ENCODE results near the gene DLG1.

The DLG1 gene

DNA sequence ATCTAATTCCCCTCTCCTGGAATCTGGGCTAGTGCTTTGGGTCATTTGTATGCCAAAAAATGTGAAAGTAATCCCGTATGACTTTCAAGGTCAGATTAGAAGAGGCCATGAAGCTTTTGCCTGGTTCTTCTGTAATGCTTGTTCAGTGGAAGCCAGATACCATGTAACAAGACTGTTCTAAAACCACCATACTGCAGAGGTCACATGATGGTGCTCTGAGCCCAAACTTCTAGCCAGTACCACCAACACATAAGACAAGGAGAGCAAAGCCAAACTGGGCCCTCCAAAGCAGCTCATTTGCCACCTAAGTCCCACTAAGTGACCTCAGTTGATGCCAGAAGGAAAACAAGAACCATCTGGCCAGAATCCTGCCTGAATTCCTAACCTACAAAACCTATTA lies 204.5 kb downstream of the DLG1 start:
- Histone ChIP-seq H3K4me3 (ENCODE audit: low read length) (no peak overlapping the region), H3F3A (ENCODE audit: insufficient read depth, low read length) (no peaks in the 10 kb centered on the region), H3K9ac (ENCODE audit: low read length) (no peak overlapping the region), H3K79me2 (ENCODE audit: low read length) (no peaks in the 10 kb centered on the region), H3K27ac (ENCODE audit: low read length) (no peak overlapping the region), H4K20me1 (ENCODE audit: insufficient read depth, low read length) (no peaks in the 10 kb centered on the region), H3K4me2 (ENCODE audit: low read depth, low read length) (no peak overlapping the region), H2AFZ (ENCODE audit: low read length) (no peak overlapping the region), H3K9me3 (replicated peaks; ENCODE audit: insufficient read depth, low read length) (no peaks in the 10 kb centered on the region), H3K36me3 (replicated peaks; ENCODE audit: insufficient read depth, low read length) (no peaks in the 10 kb centered on the region), H3K4me1 (ENCODE audit: low read length) (no peaks in the 10 kb centered on the region), H3K27me3 (replicated peaks; ENCODE audit: insufficient read depth, low read length) (no peaks in the 10 kb centered on the region), H3K9me2 (replicated peaks; ENCODE audit: insufficient read depth, low read length) (no peaks in the 10 kb centered on the region)
- TF ChIP-seq EZH2phosphoT487 (IDR thresholded peaks at IDR 0.05; ENCODE audit: low read length): no peak
- TF ChIP-seq EZH2 (optimal IDR thresholded peaks at IDR 0.05; ENCODE audit: low read depth, low read length): no peak
- no peak for TF ChIP-seq CTCF (IDR thresholded peaks at IDR 0.05; ENCODE audit: low read length)
- no peak for DNase-seq

- H3K4me3 ChIP-seq (ENCODE audit: low read length): no peak overlapping the region
- H3K79me2 ChIP-seq (ENCODE audit: low read length): no peaks in the 10 kb centered on the region
- H3K27ac ChIP-seq (ENCODE audit: low read length): no peak overlapping the region
- no peak overlapping the region for H3K9ac ChIP-seq (ENCODE audit: low read length)
- H3K36me3 ChIP-seq (replicated peaks; ENCODE audit: insufficient read depth, low read length): no peaks in the 10 kb centered on the region
- no peaks in the 10 kb centered on the region for H4K20me1 ChIP-seq (ENCODE audit: insufficient read depth, low read length)
- H3K4me2 ChIP-seq (ENCODE audit: low read depth, low read length): no peak overlapping the region
- H3K9me2 ChIP-seq (replicated peaks; ENCODE audit: insufficient read depth, low read length): no peaks in the 10 kb centered on the region
- no peaks in the 10 kb centered on the region for H3F3A ChIP-seq (ENCODE audit: insufficient read depth, low read length)
- H3K27me3 ChIP-seq (replicated peaks; ENCODE audit: insufficient read depth, low read length): no peaks in the 10 kb centered on the region
- H3K9me3 ChIP-seq (replicated peaks; ENCODE audit: insufficient read depth, low read length): no peaks in the 10 kb centered on the region
- TF ChIP-seq CTCF (IDR thresholded peaks at IDR 0.05; ENCODE audit: low read length): no peak
- TF ChIP-seq EZH2phosphoT487 (IDR thresholded peaks at IDR 0.05; ENCODE audit: low read length): no peak
- TF ChIP-seq EZH2 (optimal IDR thresholded peaks at IDR 0.05; ENCODE audit: low read depth, low read length): no peak
- H2AFZ ChIP-seq (ENCODE audit: low read length): no peak overlapping the region
- no peak for DNase-seq
- H3K4me1 ChIP-seq (ENCODE audit: low read length): no peaks in the 10 kb centered on the region
Measured at GRCh38 chr3:197088370-197088769, 210.0 kb downstream of the DLG1 start.

DNA sequence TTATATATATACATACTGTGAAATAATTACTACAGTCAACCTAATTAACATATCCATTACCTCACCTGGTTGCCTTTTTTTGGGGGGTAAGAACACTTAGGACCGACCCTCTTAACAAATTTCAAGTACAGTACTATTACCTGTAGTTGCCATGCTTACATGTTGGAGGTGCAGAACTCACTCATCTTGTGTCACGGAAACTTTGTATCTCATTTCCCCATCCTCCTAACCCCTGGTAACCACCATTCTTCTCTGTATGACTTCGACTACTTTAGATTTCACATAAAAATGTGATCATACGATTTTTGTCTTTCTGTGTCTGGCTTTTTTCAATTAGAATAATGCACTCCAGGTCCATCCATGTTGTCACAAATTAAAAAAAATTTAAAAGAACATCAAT lies 213.3 kb downstream of the DLG1 start:
- no peaks in the 10 kb centered on the region for H3K4me1 ChIP-seq (ENCODE audit: low read length)
- H3K27me3 ChIP-seq (replicated peaks; ENCODE audit: insufficient read depth, low read length): no peaks in the 10 kb centered on the region
- no peak for TF ChIP-seq CTCF (IDR thresholded peaks at IDR 0.05; ENCODE audit: low read length)
- TF ChIP-seq EZH2 (optimal IDR thresholded peaks at IDR 0.05; ENCODE audit: low read depth, low read length): no peak
- no peak for TF ChIP-seq EZH2phosphoT487 (IDR thresholded peaks at IDR 0.05; ENCODE audit: low read length)
- H3F3A ChIP-seq (ENCODE audit: insufficient read depth, low read length): no peaks in the 10 kb centered on the region
- H3K36me3 ChIP-seq (replicated peaks; ENCODE audit: insufficient read depth, low read length): no peaks in the 10 kb centered on the region
- DNase-seq: no peak
- no peak overlapping the region for H3K27ac ChIP-seq (ENCODE audit: low read length)
- no peak overlapping the region for H3K4me2 ChIP-seq (ENCODE audit: low read depth, low read length)
- H3K79me2 ChIP-seq (ENCODE audit: low read length): no peaks in the 10 kb centered on the region
- no peak overlapping the region for H3K9ac ChIP-seq (ENCODE audit: low read length)
- H3K9me2 ChIP-seq (replicated peaks; ENCODE audit: insufficient read depth, low read length): no peaks in the 10 kb centered on the region
- no peak overlapping the region for H2AFZ ChIP-seq (ENCODE audit: low read length)
- H3K9me3 ChIP-seq (replicated peaks; ENCODE audit: insufficient read depth, low read length): no peaks in the 10 kb centered on the region
- no peaks in the 10 kb centered on the region for H4K20me1 ChIP-seq (ENCODE audit: insufficient read depth, low read length)
- no peak overlapping the region for H3K4me3 ChIP-seq (ENCODE audit: low read length)

Data from MM.1S (cell line).